T-helper 2 cell treated with Interferon-gamma antibody and Interleukin-4, amounts not matched to agents 5 μg/mL and 100 μg/mL, for 36 hours (primary cell): ENCODE measurements around the gene TMEM14A.
A peak's percentile ranks its signal among the peaks of the same experiment; 100 is the strongest.

Experiments used
- DNase-seq: peaks from one replicate; pipeline ENCODE4 v3.0.0; 2021; ENCODE audit warnings: low spot score
- H3K27ac Mint-ChIP-seq: one replicate; pipeline ENCODE4 v1.8.0; 2021; ENCODE audit warnings: mild to moderate bottlenecking, mixed read lengths
- H3K27me3 Mint-ChIP-seq: one replicate; pipeline ENCODE4 v1.8.0; 2021; ENCODE audit warnings: low read depth, mixed read lengths
- H3K36me3 Mint-ChIP-seq: one replicate; pipeline ENCODE4 v1.8.0; 2021; ENCODE audit warnings: low read depth, mixed read lengths
- H3K4me1 Mint-ChIP-seq: one replicate; pipeline ENCODE4 v1.8.0; 2021; ENCODE audit warnings: low read depth, mixed read lengths
- H3K4me3 Mint-ChIP-seq: one replicate; pipeline ENCODE4 v1.8.0; 2022; ENCODE audit warnings: mild to moderate bottlenecking, moderate library complexity, mixed read lengths
- H3K9me3 Mint-ChIP-seq: one replicate; pipeline ENCODE4 v1.8.0; 2021; ENCODE audit warnings: mixed read lengths

Gene TMEM14A, protein sequence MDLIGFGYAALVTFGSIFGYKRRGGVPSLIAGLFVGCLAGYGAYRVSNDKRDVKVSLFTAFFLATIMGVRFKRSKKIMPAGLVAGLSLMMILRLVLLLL

DNA sequence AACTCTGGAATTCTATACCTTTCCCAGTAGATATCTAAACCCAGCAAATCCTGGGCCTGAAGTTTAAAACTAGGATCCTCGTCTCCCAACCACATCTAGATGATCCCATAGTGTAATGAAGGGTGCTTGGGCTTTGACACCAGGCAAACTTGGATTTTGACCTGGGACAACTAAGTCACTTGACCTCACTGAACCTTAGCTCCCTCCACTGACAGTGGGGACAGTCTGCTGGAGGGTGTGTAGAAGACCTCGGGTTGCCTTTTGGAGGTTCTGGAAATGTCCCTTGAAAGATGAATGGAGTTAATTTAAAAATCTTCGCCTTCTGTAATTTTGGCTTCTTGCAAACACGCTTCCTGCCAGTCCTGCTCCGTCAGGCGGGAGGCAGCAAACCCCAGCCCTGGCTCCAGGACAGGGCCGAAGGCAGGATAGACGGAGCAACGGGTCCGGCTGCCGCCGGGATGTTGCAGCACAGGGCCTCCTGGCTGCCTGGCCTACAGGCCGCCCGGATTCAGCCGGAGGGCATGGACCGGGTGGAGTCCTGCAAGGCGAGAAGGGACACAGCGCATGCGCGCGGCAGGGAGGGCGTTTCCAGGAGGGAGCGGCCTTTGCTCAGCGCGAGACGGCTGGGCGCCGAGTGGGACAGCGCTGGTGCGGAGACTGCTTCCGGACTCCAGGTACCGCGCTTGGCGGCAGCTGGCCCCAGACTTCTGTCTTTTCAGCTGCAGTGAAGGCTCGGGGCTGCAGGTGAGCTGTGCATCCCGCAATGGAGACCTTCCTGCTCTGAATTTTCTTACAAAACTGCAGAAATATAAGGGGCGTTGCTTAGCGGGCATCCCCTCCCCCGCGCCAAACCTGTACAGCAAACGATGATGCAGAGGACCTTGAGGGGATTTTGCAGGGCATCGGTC, at the start of gene TMEM14A:
TMEM14A (plus strand) TSS at position 612 of the 908 bp plus-strand sequence. CDS start 5,990 bp downstream, outside the sequence.
- Mint-ChIP-seq H3K36me3 (peaks cover 12% of the 10 kb centered on the region), H3K27me3 (no peaks in the 10 kb centered on the region), H3K9me3 (no peaks in the 10 kb centered on the region), H3K4me3 (peak within 1 kb of the TSS; percentile 95), H3K4me1 (peaks cover 45% of the 10 kb centered on the region), H3K27ac (peak within 1 kb of the TSS; percentile 79)
- peak; percentile 92 for DNase-seq

DNA sequence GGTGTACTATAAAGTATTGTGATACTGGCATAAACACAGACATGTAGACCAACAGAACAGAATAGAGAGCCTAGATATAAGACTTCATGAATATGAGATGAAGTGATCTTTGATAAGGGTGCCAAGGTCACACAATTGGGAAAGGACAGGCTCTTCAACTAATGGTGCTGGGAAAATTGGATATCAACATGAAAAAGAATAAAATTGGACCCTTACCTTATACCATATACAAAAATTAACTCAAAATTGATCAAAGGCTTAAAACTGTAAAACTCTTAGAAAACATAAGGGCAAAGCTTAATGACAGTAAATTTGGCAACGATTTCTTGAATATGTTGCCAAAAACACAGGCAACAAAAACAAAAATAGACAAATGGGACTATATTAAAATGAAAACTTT, 49.3 kb upstream of the TMEM14A start:
- Mint-ChIP-seq H3K4me3 (no peak overlapping the region), H3K9me3 (no peaks in the 10 kb centered on the region), H3K27me3 (peaks cover 22% of the 10 kb centered on the region), H3K4me1 (no peaks in the 10 kb centered on the region), H3K36me3 (no peaks in the 10 kb centered on the region), H3K27ac (no peak overlapping the region)
- DNase-seq = no peak

DNA sequence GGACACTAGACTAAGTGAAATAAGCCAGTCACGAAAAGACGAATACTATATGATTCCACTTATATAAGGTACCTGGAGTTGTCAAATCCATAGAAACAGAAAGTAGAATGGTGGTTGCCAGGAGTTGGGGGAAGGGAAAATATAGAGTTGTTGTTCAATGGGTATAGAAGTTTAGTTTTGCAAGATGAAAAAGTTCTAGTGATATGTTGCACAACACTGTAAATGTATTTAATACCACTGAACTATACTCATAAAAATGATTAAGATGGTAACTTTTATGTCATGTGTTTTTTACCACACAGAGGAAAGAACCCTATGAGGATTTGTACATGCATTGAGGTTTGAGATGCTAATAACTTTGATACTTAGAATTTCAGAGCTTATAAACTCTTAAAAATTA, 48.1 kb upstream of the TMEM14A start:
- no peaks in the 10 kb centered on the region for H3K9me3 Mint-ChIP-seq
- no peak overlapping the region for H3K4me3 Mint-ChIP-seq
- peaks cover 24% of the 10 kb centered on the region for H3K27me3 Mint-ChIP-seq
- no peak overlapping the region for H3K27ac Mint-ChIP-seq
- H3K36me3 Mint-ChIP-seq = no peaks in the 10 kb centered on the region
- DNase-seq = no peak
- H3K4me1 Mint-ChIP-seq = no peaks in the 10 kb centered on the region

DNA sequence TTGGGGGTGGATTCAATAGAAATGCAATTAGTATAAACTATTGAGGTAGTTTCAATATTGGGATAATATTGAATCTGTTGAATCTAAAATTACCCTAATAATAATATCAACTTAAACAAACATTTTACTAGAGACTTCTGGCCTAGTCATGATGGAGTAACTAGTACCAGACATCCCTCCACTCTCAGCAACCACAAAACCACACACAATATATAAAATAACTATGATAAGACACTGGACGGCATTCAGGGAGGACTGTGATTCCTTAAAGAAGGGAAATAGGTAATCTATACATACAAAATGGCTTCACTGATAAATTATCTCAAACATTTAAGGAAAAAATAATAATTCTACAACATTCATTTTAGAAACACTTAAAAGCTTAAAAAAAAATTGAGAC, 38.9 kb upstream of the TMEM14A start:
- H3K9me3 Mint-ChIP-seq = peaks cover 3% of the 10 kb centered on the region
- H3K4me3 Mint-ChIP-seq = no peak overlapping the region

DNA sequence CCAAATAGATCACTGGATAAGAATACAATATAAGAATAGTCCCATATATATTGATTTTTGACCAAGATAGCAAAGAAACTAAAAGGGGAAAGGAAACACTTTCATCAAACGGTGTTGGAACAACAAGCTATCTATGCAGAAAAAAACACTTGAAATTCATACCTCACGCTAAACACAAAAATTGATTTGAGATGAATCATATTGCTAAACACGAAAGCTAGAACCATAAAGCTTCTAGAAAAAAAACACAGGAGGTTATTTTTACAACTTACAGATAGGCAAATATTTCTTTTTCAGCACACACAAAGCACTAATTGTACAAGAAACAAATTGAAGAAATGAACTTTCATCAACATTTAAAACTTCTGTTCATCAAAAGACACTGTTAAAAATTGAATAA, 36.7 kb upstream of the TMEM14A start:
- no peak for DNase-seq
- Mint-ChIP-seq H3K9me3 (peaks cover 3% of the 10 kb centered on the region), H3K27me3 (no peaks in the 10 kb centered on the region), H3K27ac (peak overlapping the region; percentile 27), H3K4me1 (peaks cover 25% of the 10 kb centered on the region), H3K4me3 (no peak overlapping the region), H3K36me3 (no peaks in the 10 kb centered on the region)

More for the DNA sequence above, 38.9 kb upstream of the TMEM14A start:
- DNase-seq = no peak
- Mint-ChIP-seq H3K4me1 (peaks cover 21% of the 10 kb centered on the region), H3K27me3 (no peaks in the 10 kb centered on the region), H3K27ac (no peak overlapping the region), H3K36me3 (no peaks in the 10 kb centered on the region)

DNA sequence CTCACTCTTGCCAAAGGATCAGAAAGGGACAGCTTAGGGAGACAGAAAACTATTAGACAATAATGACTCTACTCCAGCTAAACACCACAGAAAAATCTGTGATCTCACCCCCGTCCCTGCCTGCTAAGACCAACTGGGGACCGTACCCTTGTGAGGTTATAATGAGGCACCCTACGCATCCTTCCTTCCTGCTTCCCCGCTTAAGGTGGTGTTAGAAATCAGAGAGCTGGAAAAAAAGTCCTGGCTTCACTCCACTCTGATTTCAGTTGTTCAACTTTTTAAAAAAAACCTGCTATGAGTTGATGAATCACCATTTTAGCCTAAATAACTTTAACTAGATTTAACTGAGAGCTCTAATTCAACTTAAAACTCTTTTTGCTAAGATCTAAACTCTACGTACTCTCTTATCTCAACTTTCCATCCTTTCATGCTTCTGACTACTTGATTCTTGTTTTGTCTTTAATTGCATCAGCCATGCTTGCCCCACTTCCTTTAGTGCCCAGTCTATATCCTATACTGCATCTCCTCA, 35.8 kb upstream of the TMEM14A start:
- Mint-ChIP-seq H3K4me1 (peaks cover 26% of the 10 kb centered on the region), H3K36me3 (no peaks in the 10 kb centered on the region), H3K9me3 (peaks cover 3% of the 10 kb centered on the region), H3K4me3 (peak overlapping the region; percentile 37), H3K27ac (peak overlapping the region; percentile 73), H3K27me3 (no peaks in the 10 kb centered on the region)
- DNase-seq = peak; percentile 41

DNA sequence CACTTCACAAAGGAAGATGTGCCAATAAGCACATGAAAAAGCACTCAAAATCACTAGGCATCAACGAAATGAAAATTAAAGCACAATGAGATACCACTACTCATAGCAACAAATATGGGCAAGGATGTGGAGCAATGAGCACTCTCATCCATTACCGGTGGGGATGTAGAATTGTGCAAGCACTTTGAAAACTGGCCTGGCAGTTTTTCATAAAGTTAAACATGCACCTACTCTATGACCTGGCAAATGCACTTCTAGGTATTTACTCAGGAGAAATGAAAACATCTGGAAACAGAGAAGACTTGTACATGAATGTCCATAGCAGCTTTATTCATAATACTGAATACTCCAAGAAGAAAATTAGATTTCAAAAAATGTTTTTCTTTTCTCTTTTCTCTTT, 34.1 kb upstream of the TMEM14A start:
- no peaks in the 10 kb centered on the region for H3K36me3 Mint-ChIP-seq
- peaks cover 36% of the 10 kb centered on the region for H3K4me1 Mint-ChIP-seq
- DNase-seq = no peak
- no peak overlapping the region for H3K27ac Mint-ChIP-seq
- no peaks in the 10 kb centered on the region for H3K27me3 Mint-ChIP-seq
- H3K4me3 Mint-ChIP-seq = no peak overlapping the region
- peaks cover 3% of the 10 kb centered on the region for H3K9me3 Mint-ChIP-seq

DNA sequence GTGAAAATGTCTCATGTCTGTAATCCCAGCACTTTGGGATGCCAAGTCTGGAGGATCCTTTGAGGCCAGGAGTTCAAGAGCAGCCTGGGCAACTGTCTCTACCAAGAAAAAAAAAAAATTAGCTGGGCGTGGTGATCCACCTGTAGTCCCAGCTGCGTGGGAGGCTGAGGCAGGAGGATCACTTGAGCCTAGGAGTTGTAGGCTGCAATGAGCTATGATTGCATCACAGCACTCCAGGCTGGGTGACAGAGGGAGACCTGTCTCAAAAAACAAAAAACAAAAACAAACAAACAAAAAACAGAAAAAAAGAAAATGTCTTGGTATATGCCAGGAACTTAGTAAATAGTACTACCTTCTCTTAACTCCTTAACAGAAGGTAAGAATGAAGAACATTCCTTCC, 31.4 kb upstream of the TMEM14A start:
- Mint-ChIP-seq H3K4me3 (no peak overlapping the region), H3K4me1 (peaks cover 51% of the 10 kb centered on the region), H3K9me3 (peaks cover 3% of the 10 kb centered on the region), H3K27me3 (no peaks in the 10 kb centered on the region), H3K27ac (no peak overlapping the region), H3K36me3 (no peaks in the 10 kb centered on the region)
- DNase-seq = no peak

DNA sequence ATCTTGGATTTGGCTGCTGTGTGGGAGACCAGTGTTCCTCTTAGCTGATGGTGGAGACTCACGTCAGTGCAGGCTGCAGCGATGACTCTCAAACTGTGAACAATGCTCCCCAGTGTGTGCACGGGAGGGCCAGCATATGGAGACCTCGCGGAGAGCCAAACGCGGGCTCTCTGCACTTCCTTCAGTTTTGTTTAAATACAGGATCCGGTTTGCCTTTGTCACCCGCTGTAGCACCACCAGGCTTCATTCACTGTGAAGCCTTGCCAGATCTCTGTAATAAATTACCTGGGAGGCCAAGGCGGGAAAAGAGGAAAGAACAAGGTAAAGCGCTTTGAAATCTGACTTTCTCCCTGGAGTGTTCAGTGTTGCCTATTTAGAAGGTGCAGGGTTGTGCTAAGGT, 30.7 kb upstream of the TMEM14A start:
- Mint-ChIP-seq H3K4me3 (no peak overlapping the region), H3K9me3 (peaks cover 5% of the 10 kb centered on the region), H3K4me1 (peaks cover 44% of the 10 kb centered on the region), H3K36me3 (no peaks in the 10 kb centered on the region), H3K27me3 (no peaks in the 10 kb centered on the region), H3K27ac (no peak overlapping the region)
- no peak for DNase-seq

DNA sequence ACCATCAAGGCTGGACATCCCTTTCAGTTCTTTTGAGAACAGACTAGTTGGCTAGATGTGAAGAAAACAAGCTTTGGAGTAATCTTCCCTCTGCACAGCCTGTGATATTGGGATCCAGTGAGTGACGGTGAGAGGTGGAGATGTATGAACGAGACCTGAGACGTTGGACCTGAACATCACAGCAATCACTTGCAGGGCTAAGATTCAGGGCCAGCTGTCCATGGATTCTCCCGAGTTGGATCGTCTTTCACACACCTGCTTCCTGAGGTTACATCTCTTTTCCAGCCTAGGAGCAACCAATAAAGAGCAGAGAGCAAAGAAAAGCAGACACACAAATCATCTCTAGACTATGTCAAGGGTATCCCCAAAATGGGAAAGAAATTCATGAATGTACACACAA, 30.0 kb upstream of the TMEM14A start:
- Mint-ChIP-seq H3K9me3 (peaks cover 7% of the 10 kb centered on the region), H3K4me3 (peak overlapping the region; percentile 48), H3K27ac (no peak overlapping the region), H3K36me3 (no peaks in the 10 kb centered on the region), H3K27me3 (no peaks in the 10 kb centered on the region), H3K4me1 (peaks cover 41% of the 10 kb centered on the region)
- no peak for DNase-seq

DNA sequence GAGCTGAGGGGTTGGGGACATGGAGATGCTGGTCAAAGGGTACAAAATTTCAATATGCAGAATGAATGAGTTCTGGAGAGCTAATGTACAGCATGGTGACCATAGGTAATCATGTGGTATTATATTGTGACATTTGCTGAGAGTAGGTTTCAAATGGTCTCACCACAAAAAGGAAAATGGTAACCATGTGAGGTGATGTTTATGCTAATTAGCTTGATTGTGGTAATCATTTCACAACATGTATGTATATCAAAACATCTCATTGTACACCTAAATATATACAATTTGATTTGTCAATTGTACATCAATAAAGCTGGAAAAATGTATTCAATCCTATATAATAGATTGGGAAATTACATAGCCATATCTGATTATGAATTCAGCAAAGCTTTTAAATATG, 29.5 kb upstream of the TMEM14A start:
- H3K27me3 Mint-ChIP-seq = no peaks in the 10 kb centered on the region
- no peak for DNase-seq
- peaks cover 37% of the 10 kb centered on the region for H3K4me1 Mint-ChIP-seq
- H3K9me3 Mint-ChIP-seq = peaks cover 5% of the 10 kb centered on the region
- H3K27ac Mint-ChIP-seq = no peak overlapping the region
- H3K4me3 Mint-ChIP-seq = peak overlapping the region; percentile 48
- no peaks in the 10 kb centered on the region for H3K36me3 Mint-ChIP-seq

DNA sequence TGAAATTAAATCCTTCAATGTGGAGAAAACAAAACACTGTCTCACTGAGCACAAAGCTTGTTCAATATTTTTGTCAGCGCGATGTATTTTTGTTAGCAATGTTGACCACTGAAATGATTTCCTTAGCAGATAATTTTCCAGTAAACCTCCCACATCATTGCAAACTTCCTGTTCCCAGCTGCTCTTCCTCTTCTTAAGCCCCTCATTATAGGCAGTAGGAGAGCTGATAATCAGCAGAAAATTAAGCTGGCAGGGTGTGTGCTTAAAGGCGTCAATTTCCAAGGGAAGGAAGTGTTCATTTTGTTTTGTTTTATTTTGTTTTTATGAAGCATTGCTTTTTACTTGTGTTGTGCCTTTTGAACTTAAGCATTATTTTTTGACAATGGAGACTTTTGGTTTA, 29.1 kb upstream of the TMEM14A start:
- peaks cover 4% of the 10 kb centered on the region for H3K9me3 Mint-ChIP-seq
- no peaks in the 10 kb centered on the region for H3K36me3 Mint-ChIP-seq
- H3K27ac Mint-ChIP-seq = no peak overlapping the region
- DNase-seq = no peak
- H3K27me3 Mint-ChIP-seq = no peaks in the 10 kb centered on the region
- peaks cover 35% of the 10 kb centered on the region for H3K4me1 Mint-ChIP-seq
- H3K4me3 Mint-ChIP-seq = peak overlapping the region; percentile 52

DNA sequence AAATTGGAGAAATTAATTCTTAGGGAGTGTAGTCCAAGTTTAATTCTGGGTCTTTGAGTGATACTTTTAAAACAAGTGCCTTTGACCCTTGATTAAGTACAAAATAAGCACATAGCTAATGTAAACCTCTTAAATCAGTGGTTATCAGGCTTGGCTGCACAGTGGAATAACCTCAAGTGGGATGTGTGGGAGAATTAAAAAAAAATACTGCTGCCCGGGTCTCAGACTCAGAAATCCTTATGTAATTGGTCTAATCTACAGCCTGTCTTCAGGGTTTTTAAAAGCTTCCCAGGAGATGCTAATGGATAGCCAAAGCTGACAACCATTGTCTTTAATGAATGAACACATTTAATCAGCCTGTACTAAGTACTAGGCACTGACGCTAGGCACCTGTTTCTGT, 28.5 kb upstream of the TMEM14A start:
- no peaks in the 10 kb centered on the region for H3K27me3 Mint-ChIP-seq
- no peaks in the 10 kb centered on the region for H3K36me3 Mint-ChIP-seq
- no peak overlapping the region for H3K27ac Mint-ChIP-seq
- H3K4me1 Mint-ChIP-seq = peaks cover 31% of the 10 kb centered on the region
- H3K9me3 Mint-ChIP-seq = peaks cover 4% of the 10 kb centered on the region
- no peak for DNase-seq
- H3K4me3 Mint-ChIP-seq = no peak overlapping the region

DNA sequence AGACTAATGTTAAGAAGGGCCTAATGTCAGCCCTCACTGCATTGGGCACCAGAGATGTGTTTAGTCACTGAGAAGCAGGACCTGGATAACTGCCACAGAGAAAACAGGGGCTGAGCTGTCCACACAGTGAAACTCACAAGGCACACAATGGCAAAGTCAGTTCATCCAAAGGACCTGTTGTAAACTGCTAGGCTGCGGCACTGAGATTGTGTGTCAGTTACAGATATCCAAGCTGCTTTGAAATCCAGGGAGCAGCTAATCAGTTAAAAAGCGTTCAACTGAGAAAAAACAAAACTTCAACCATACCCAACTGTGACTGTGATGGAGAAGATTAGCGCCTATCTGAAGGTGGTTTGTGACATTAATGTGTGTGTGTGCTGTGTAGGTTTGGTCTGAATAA, 27.8 kb upstream of the TMEM14A start:
- H3K36me3 Mint-ChIP-seq = no peaks in the 10 kb centered on the region
- no peak overlapping the region for H3K4me3 Mint-ChIP-seq
- no peak overlapping the region for H3K27ac Mint-ChIP-seq
- H3K9me3 Mint-ChIP-seq = peaks cover 4% of the 10 kb centered on the region
- no peak for DNase-seq
- peaks cover 2% of the 10 kb centered on the region for H3K27me3 Mint-ChIP-seq
- H3K4me1 Mint-ChIP-seq = peaks cover 32% of the 10 kb centered on the region
